GM12892 (cell line): ENCODE data around the gene B3GAT2.

ENCODE experiments used
- POLR2A ChIP-seq: IDR thresholded peaks from 2 replicates; pipeline ENCODE4 v1.6.1; 2011; ENCODE audit warnings: low read depth, low read length, control low read depth
- TAF1 ChIP-seq: IDR thresholded peaks from 2 replicates; pipeline ENCODE4 v1.6.1; 2011; ENCODE audit warnings: low read depth, mild to moderate bottlenecking, control low read depth, low read length, borderline replicate concordance

GRCh38 chr6:70905742-70906141 is 51.1 kb downstream of the B3GAT2 start:
- TF ChIP-seq POLR2A (no peak), TAF1 (no peak)
